HCT116 (cell line): Measurements from ENCODE around the gene FASTKD2. TPM values are rescaled to one million over a fixed set of nuclear protein-coding genes. Genes with fewer than 3 reads are reported as not detected.

Source experiments
- ATAC-seq: fragments of 200-7000 bp; cut with Tn5 transposase; 2 replicates; pipeline ENCODE4 v1.9.1; 2020; ENCODE audit warnings: mild to moderate bottlenecking, moderate library complexity
- BruUV-seq: library from RNA; stranded (reverse); fragments of 400-500 nt; replicated peaks from 2 replicates; lab custom pipeline; 2021; lab: Mats Ljungman, UMichigan
- CTCF ChIA-PET: fragments of 300-600 bp; sonication (Branson Sonifier 250); formaldehyde crosslinking; loops from one replicate; lab custom pipeline; 2021; ENCODE audit warnings: antibody characterized with exemption; lab: Charles Lee
- POLR2A ChIA-PET: fragments of 300-600, 350-600 bp; sonication (Branson Sonifier 250); formaldehyde crosslinking; loops from one replicate; lab custom pipeline; 2021; ENCODE audit warnings: antibody characterized with exemption; lab: Charles Lee
- RAD21 ChIA-PET, 2 experiments: fragments of 300-600 bp; sonication (Branson Sonifier 250); formaldehyde crosslinking; loops; one replicate each; lab custom pipeline; 2023; ENCODE audit warnings: low total read pairs in 2 of 2; ENCODE audit not compliant: uncharacterized antibody in 2 of 2, unreplicated experiment in 2 of 2, low non-redundant PET in 1 of 2; lab: Charles Lee
- DNase-seq: peaks from one replicate; pipeline ENCODE4 v3.0.0-alpha.2; 2010; ENCODE audit warnings: low read depth, low spot score
- H2AFZ ChIP-seq: fragments of 200-600 bp; shearing (Covaris generic), sonication (generic); 2 replicates; pipeline ENCODE4 v1.6.1; 2017; ENCODE audit warnings: low read depth, mixed run types, mixed read lengths, antibody characterized with exemption, low read length; ENCODE audit not compliant: poor library complexity, severe bottlenecking
- H3K27ac ChIP-seq: 2 replicates; pipeline ENCODE4 v1.5.1; 2012; ENCODE audit warnings: low read depth, low read length
- H3K27me3 ChIP-seq: fragments of 200-600 bp; sonication (generic); 2 replicates; pipeline ENCODE4 v1.6.1; 2016; ENCODE audit warnings: mixed run types, low read length, mixed read lengths; ENCODE audit not compliant: insufficient read depth
- H3K36me3 ChIP-seq, 2 experiments: fragments of 200-500 bp in 1 of 2; fragments of 200-600 bp in 1 of 2; sonication (Bioruptor generic) in 1 of 2; sonication (generic) in 1 of 2; 2 replicates each; pipeline versions ENCODE4 v1.5.1 to v1.6.1; 2014 to 2016; ENCODE audit warnings: low read length in 2 of 2, inconsistent platforms in 1 of 2, mixed read lengths in 1 of 2, mixed run types in 1 of 2; ENCODE audit not compliant: insufficient read depth in 2 of 2, control insufficient read depth in 1 of 2
- H3K4me1 ChIP-seq, 2 experiments: fragments of 200-600 bp in 1 of 2; sonication (generic) in 1 of 2; 2 replicates each; pipeline versions ENCODE4 v1.5.1 to v1.6.1; 2012 to 2017; ENCODE audit warnings: low read length in 2 of 2, inconsistent platforms in 1 of 2, mild to moderate bottlenecking in 1 of 2, mixed read lengths in 1 of 2, mixed run types in 1 of 2, moderate library complexity in 1 of 2; ENCODE audit not compliant: insufficient read depth in 2 of 2, control insufficient read depth in 1 of 2
- H3K4me2 ChIP-seq: fragments of 200-600 bp; sonication (generic); 2 replicates; pipeline ENCODE4 v1.6.1; 2017; ENCODE audit warnings: mixed run types, low read length, mixed read lengths
- H3K4me3 ChIP-seq, 2 experiments: fragments of 200-600 bp in 1 of 2; sonication (generic) in 1 of 2; replicated peaks in 1 of 2; 2 replicates each; pipeline ENCODE4 v1.5.1; 2011 to 2016; ENCODE audit warnings: low read length in 2 of 2, control low read depth in 1 of 2, low read depth in 1 of 2, mild to moderate bottlenecking in 1 of 2, mixed read lengths in 1 of 2, mixed run types in 1 of 2
- H3K79me2 ChIP-seq: fragments of 200-600 bp; sonication (generic); 2 replicates; pipeline ENCODE4 v1.6.1; 2017; ENCODE audit warnings: mild to moderate bottlenecking, mixed run types, low read length, moderate library complexity, mixed read lengths; ENCODE audit not compliant: insufficient read depth
- H3K9ac ChIP-seq: fragments of 200-600 bp; sonication (generic); 2 replicates; pipeline ENCODE4 v1.6.1; 2016; ENCODE audit warnings: low read length, mixed read lengths
- H3K9me2 ChIP-seq: fragments of 200-600 bp; sonication (generic), shearing (Covaris generic); 2 replicates; pipeline ENCODE4 v1.6.1; 2017; ENCODE audit warnings: mixed run types, mild to moderate bottlenecking, moderate library complexity; ENCODE audit not compliant: insufficient read depth
- H3K9me3 ChIP-seq, 2 experiments: fragments of 200-500 bp in 1 of 2; fragments of 200-600 bp in 1 of 2; sonication (Bioruptor generic) in 1 of 2; sonication (generic) in 1 of 2; 2 replicates each; pipeline ENCODE4 v1.6.1; 2014 to 2017; ENCODE audit warnings: low read length in 2 of 2, mixed read lengths in 2 of 2, inconsistent platforms in 1 of 2, low read depth in 1 of 2, mild to moderate bottlenecking in 1 of 2, mixed run types in 1 of 2, moderate library complexity in 1 of 2; ENCODE audit not compliant: control insufficient read depth in 1 of 2, insufficient read depth in 1 of 2
- H4K20me1 ChIP-seq: fragments of 200-600 bp; sonication (generic), shearing (Covaris generic); 2 replicates; pipeline ENCODE4 v1.6.1; 2017; ENCODE audit warnings: mixed run types, mild to moderate bottlenecking, moderate library complexity; ENCODE audit not compliant: insufficient read depth
- CBX3 ChIP-seq: IDR thresholded peaks from 2 replicates; pipeline ENCODE4 v1.6.1; 2012; ENCODE audit warnings: low read depth
- CEBPB ChIP-seq: IDR thresholded peaks from 2 replicates; pipeline ENCODE4 v1.6.1; 2012; ENCODE audit warnings: low read depth
- EGR1 ChIP-seq: IDR thresholded peaks from 2 replicates; pipeline ENCODE4 v1.6.1; 2012; ENCODE audit warnings: low read depth
- ELF1 ChIP-seq: IDR thresholded peaks from 2 replicates; pipeline ENCODE4 v1.6.1; 2012; ENCODE audit warnings: low read depth, borderline replicate concordance
- EZH2 ChIP-seq: fragments of 200-600 bp; sonication (generic); IDR thresholded peaks from 2 replicates; pipeline ENCODE4 v1.6.1; 2017; ENCODE audit warnings: antibody characterized with exemption, mixed run types
- EZH2phosphoT487 ChIP-seq: fragments of 200-600 bp; IDR thresholded peaks from 2 replicates; pipeline ENCODE4 v1.6.1; 2018; ENCODE audit warnings: antibody characterized with exemption, borderline replicate concordance
- FOSL1 ChIP-seq: IDR thresholded peaks from 2 replicates; pipeline ENCODE4 v1.6.1; 2012; ENCODE audit warnings: low read depth
- JUND ChIP-seq: IDR thresholded peaks from 2 replicates; pipeline ENCODE4 v1.6.1; 2012
- MAX ChIP-seq: IDR thresholded peaks from 2 replicates; pipeline ENCODE4 v1.6.1; 2012
- POLR2A ChIP-seq: IDR thresholded peaks from 2 replicates; pipeline ENCODE4 v1.7.0; 2011; ENCODE audit warnings: borderline replicate concordance; ENCODE audit not compliant: insufficient read depth, insufficient read length; ENCODE audit errors: extremely low read depth
- POLR2AphosphoS5 ChIP-seq: IDR thresholded peaks from 2 replicates; pipeline ENCODE4 v1.6.1; 2011; ENCODE audit warnings: mild to moderate bottlenecking, low read depth, low read length, moderate library complexity
- SIN3A ChIP-seq: IDR thresholded peaks from 2 replicates; pipeline ENCODE4 v1.6.1; 2012; ENCODE audit warnings: low read depth
- SP1 ChIP-seq: IDR thresholded peaks from 2 replicates; pipeline ENCODE4 v1.6.1; 2012; ENCODE audit warnings: low read depth
- ZFX ChIP-seq: fragments of 450-650 bp; IDR thresholded peaks from 2 replicates; pipeline ENCODE4 v1.6.1; 2017
- ZNF274 ChIP-seq: fragments of 200-500 bp; sonication (Bioruptor generic); IDR thresholded peaks from 2 replicates; pipeline ENCODE4 v1.6.1; 2014; ENCODE audit warnings: mild to moderate bottlenecking, low read depth, low read length, inconsistent platforms
- intact Hi-C: fragments of 100-400 bp; cut with micrococcal nuclease; formaldehyde crosslinking; loops from 2 replicates; pipeline ENCODE4 v1.10.0; 2022
- total RNA-seq: library from RNA; stranded (reverse); gene quantifications from one replicate; pipeline ENCODE4 v1.2.1, GENCODE V29; 2021; ENCODE audit not compliant: unreplicated experiment
- TF ChIP-seq, protein P1 (sequence below): IDR thresholded peaks from 2 replicates; pipeline ENCODE4 v1.6.1; 2012
- TF ChIP-seq, protein P2 (sequence below), 3 experiments: fragments of 200-600 bp in 1 of 3; sonication (generic) in 1 of 3; IDR thresholded peaks in 2 of 3; conservative IDR thresholded peaks in 1 of 3; 2 replicates each; pipeline ENCODE4 v1.5.1; 2012 to 2017; ENCODE audit warnings: low read depth in 2 of 3, low read length in 2 of 3, antibody characterized with exemption in 1 of 3, borderline replicate concordance in 1 of 3, control low read depth in 1 of 3, mild to moderate bottlenecking in 1 of 3, mixed read lengths in 1 of 3, mixed run types in 1 of 3, moderate library complexity in 1 of 3; ENCODE audit not compliant: insufficient read depth in 1 of 3
- TF ChIP-seq, protein P3 (sequence below): IDR thresholded peaks from 2 replicates; pipeline ENCODE4 v1.6.1; 2011; ENCODE audit warnings: mild to moderate bottlenecking, low read length, moderate library complexity; ENCODE audit not compliant: insufficient replicate concordance; ENCODE audit errors: extremely low read depth

FASTKD2 gene
- total RNA-seq, 1 experiment from 2014 or later: 24.4 TPM

GRCh38 chr2:206824087-206824618 is 58.7 kb downstream of the FASTKD2 start (continued):
- no peak for TF ChIP-seq FOSL1
- TF ChIP-seq POLR2AphosphoS5: no peak
- TF ChIP-seq EZH2phosphoT487: no peak

- Histone ChIP-seq H3K4me3 (no peak overlapping the region), H3K9me2 (no peaks in the 10 kb centered on the region), H3K9me3 (no peaks in the 10 kb centered on the region), H3K27me3 (no peaks in the 10 kb centered on the region), H3K36me3 (no peaks in the 10 kb centered on the region), H3K27ac (no peak overlapping the region), H3K9ac (no peak overlapping the region), H3K4me2 (no peak overlapping the region), H3K4me1 (no peaks in the 10 kb centered on the region), H3K79me2 (no peaks in the 10 kb centered on the region), H4K20me1 (no peaks in the 10 kb centered on the region), H2AFZ (no peak overlapping the region)
- no TSS peak for BruUV-seq
- DNase-seq (no peak), ATAC-seq (no peak)
- ChIA-PET CTCF (no interaction called here), POLR2A (no interaction called here), RAD21 (no interaction called here)
- intact Hi-C loops: no loop called here
- no peak for TF ChIP-seq ZNF274
- TF ChIP-seq, protein P1, sequence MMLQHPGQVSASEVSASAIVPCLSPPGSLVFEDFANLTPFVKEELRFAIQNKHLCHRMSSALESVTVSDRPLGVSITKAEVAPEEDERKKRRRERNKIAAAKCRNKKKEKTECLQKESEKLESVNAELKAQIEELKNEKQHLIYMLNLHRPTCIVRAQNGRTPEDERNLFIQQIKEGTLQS: no peak
- no peak for TF ChIP-seq SP1
- TF ChIP-seq JUND: no peak
- no peak for TF ChIP-seq EZH2
- TF ChIP-seq, protein P2, sequence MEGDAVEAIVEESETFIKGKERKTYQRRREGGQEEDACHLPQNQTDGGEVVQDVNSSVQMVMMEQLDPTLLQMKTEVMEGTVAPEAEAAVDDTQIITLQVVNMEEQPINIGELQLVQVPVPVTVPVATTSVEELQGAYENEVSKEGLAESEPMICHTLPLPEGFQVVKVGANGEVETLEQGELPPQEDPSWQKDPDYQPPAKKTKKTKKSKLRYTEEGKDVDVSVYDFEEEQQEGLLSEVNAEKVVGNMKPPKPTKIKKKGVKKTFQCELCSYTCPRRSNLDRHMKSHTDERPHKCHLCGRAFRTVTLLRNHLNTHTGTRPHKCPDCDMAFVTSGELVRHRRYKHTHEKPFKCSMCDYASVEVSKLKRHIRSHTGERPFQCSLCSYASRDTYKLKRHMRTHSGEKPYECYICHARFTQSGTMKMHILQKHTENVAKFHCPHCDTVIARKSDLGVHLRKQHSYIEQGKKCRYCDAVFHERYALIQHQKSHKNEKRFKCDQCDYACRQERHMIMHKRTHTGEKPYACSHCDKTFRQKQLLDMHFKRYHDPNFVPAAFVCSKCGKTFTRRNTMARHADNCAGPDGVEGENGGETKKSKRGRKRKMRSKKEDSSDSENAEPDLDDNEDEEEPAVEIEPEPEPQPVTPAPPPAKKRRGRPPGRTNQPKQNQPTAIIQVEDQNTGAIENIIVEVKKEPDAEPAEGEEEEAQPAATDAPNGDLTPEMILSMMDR (IDR thresholded peaks at IDR 0.05 in 2 of 3, conservative IDR thresholded peaks at IDR 0.05 in 1 of 3; ENCODE audit: borderline replicate concordance in 1 of 3, insufficient read depth in 1 of 3, low read depth in 2 of 3, low read length in 2 of 3): no peak
- no peak for TF ChIP-seq EZH2phosphoT487
- no peak for TF ChIP-seq CBX3
- TF ChIP-seq ELF1: no peak
- no peak for TF ChIP-seq CEBPB
- TF ChIP-seq FOSL1: no peak
- TF ChIP-seq, protein P3, sequence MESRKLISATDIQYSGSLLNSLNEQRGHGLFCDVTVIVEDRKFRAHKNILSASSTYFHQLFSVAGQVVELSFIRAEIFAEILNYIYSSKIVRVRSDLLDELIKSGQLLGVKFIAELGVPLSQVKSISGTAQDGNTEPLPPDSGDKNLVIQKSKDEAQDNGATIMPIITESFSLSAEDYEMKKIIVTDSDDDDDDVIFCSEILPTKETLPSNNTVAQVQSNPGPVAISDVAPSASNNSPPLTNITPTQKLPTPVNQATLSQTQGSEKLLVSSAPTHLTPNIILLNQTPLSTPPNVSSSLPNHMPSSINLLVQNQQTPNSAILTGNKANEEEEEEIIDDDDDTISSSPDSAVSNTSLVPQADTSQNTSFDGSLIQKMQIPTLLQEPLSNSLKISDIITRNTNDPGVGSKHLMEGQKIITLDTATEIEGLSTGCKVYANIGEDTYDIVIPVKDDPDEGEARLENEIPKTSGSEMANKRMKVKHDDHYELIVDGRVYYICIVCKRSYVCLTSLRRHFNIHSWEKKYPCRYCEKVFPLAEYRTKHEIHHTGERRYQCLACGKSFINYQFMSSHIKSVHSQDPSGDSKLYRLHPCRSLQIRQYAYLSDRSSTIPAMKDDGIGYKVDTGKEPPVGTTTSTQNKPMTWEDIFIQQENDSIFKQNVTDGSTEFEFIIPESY: no peak
- TF ChIP-seq EGR1: no peak
- no peak for TF ChIP-seq ZFX
- no peak for TF ChIP-seq SIN3A
- no peak for TF ChIP-seq POLR2A
- TF ChIP-seq MAX: no peak
These were observed 59.6 kb downstream of the FASTKD2 start for GRCh38 chr2:206824993-206825392.
